ENCODE measurements around the gene USP7. TPM values are rescaled to one million over a fixed set of nuclear protein-coding genes. Genes with fewer than 3 reads are reported as not detected.
A peak's percentile ranks its signal among the peaks of the same experiment; 100 is the strongest.

The USP7 gene
- total RNA-seq, 1 experiment from 2014 or later, result 20.3 TPM

GRCh38 chr16:8868416-8869211 is 95.1 kb downstream of the USP7 start, which contains the start of gene CARHSP1:
Gene CARHSP1, minus strand, starts transcription at chr16:8869006. Its CDS starts 9,678 bp downstream, at chr16:8859328.
- DNase-seq (ENCODE audit: low spot score), result peak; percentile 74

GRCh38 chr16:8867932-8868415 is 95.7 kb downstream of the USP7 start:
- in situ Hi-C loops (cut with HindIII; ENCODE audit: low sequenced_read_pairs), result no loop called here
- DNase-seq (ENCODE audit: low spot score), result no peak

More at GRCh38 chr16:8868416-8869211, 95.1 kb downstream of the USP7 start, which contains the start of gene CARHSP1:
- in situ Hi-C loops (cut with HindIII; ENCODE audit: low sequenced_read_pairs), result no loop called here

- DNase-seq (ENCODE audit: low spot score), result peak; percentile 34
- in situ Hi-C loops (cut with HindIII; ENCODE audit: low sequenced_read_pairs), result no loop called here
Measured at GRCh38 chr16:8867216-8867931, 96.3 kb downstream of the USP7 start.

- in situ Hi-C loops (cut with HindIII; ENCODE audit: low sequenced_read_pairs), result no loop called here
- no peak for DNase-seq (ENCODE audit: low spot score)
Measured at GRCh38 chr16:8866884-8867215, 96.9 kb downstream of the USP7 start.

GRCh38 chr16:8866118-8866883 is 97.4 kb downstream of the USP7 start:
- in situ Hi-C loops (cut with HindIII; ENCODE audit: low sequenced_read_pairs), result no loop called here
- DNase-seq (ENCODE audit: low spot score), result no peak

GRCh38 chr16:8865145-8865882 is 98.4 kb downstream of the USP7 start:
- no peak for DNase-seq (ENCODE audit: low spot score)
- in situ Hi-C loops (cut with HindIII; ENCODE audit: low sequenced_read_pairs), result no loop called here

GRCh38 chr16:8864480-8865110 is 99.1 kb downstream of the USP7 start:
- in situ Hi-C loops (cut with HindIII; ENCODE audit: low sequenced_read_pairs), result no loop called here
- DNase-seq (ENCODE audit: low spot score), result no peak

- peak; percentile 23 for DNase-seq (ENCODE audit: low spot score)
- in situ Hi-C loops (cut with HindIII; ENCODE audit: low sequenced_read_pairs), result no loop called here
Measured at GRCh38 chr16:8863594-8864424, 99.9 kb downstream of the USP7 start.

GRCh38 chr16:8862309-8863130 is 101.2 kb downstream of the USP7 start:
- in situ Hi-C loops (cut with HindIII; ENCODE audit: low sequenced_read_pairs), result no loop called here
- no peak for DNase-seq (ENCODE audit: low spot score)

GRCh38 chr16:8861563-8862308 is 102.0 kb downstream of the USP7 start:
- in situ Hi-C loops (cut with HindIII; ENCODE audit: low sequenced_read_pairs), result no loop called here
- DNase-seq (ENCODE audit: low spot score), result no peak

- in situ Hi-C loops (cut with HindIII; ENCODE audit: low sequenced_read_pairs), result no loop called here
Measured at GRCh38 chr16:8859913-8860881, 103.5 kb downstream of the USP7 start.

GRCh38 chr16:8858994-8859912 is 104.5 kb downstream of the USP7 start:
- DNase-seq (ENCODE audit: low spot score), result no peak
- in situ Hi-C loops (cut with HindIII; ENCODE audit: low sequenced_read_pairs), result no loop called here

More at GRCh38 chr16:8859913-8860881, 103.5 kb downstream of the USP7 start:
- DNase-seq (ENCODE audit: low spot score), result no peak

- in situ Hi-C loops (cut with HindIII; ENCODE audit: low sequenced_read_pairs), result no loop called here
- no peak for DNase-seq (ENCODE audit: low spot score)
Measured at GRCh38 chr16:8855972-8856371, 107.7 kb downstream of the USP7 start.
